Activated B cell treated with CpG ODN at 0.5 μM for 24 hours (primary cell): ENCODE results near the gene CABP4. TPM values are rescaled to one million over a fixed set of nuclear protein-coding genes. Genes with fewer than 3 reads are reported as not detected.

ENCODE experiments used
- ATAC-seq: fragments of 200-7000 bp; cut with Tn5 transposase; one replicate; pipeline ENCODE4 v1.10.0; 2021; ENCODE audit warnings: low read depth, mild to moderate bottlenecking, moderate library complexity
- CTCF ChIA-PET: fragments of 350-600 bp; sonication (Branson Sonifier 250); formaldehyde crosslinking; loops from one replicate; lab custom pipeline; 2021; ENCODE audit warnings: antibody characterized with exemption; lab: Charles Lee
- POLR2A ChIA-PET: fragments of 350-600 bp; sonication (Branson Sonifier 250); formaldehyde crosslinking; loops from one replicate; lab custom pipeline; 2021; ENCODE audit warnings: antibody characterized with exemption; lab: Charles Lee
- DNase-seq: peaks from one replicate; pipeline ENCODE4 v3.0.0; 2022
- H3K27ac Mint-ChIP-seq: one replicate; pipeline ENCODE4 v1.8.0; 2020; ENCODE audit warnings: mixed read lengths
- H3K27me3 Mint-ChIP-seq: one replicate; pipeline ENCODE4 v1.8.0; 2021; ENCODE audit warnings: mixed read lengths
- H3K36me3 Mint-ChIP-seq: one replicate; pipeline ENCODE4 v1.8.0; 2021; ENCODE audit warnings: low read depth, mixed read lengths
- H3K4me1 Mint-ChIP-seq: one replicate; pipeline ENCODE4 v1.8.0; 2021; ENCODE audit warnings: mixed read lengths
- H3K4me3 Mint-ChIP-seq: one replicate; pipeline ENCODE4 v1.8.0; 2020; ENCODE audit warnings: mild to moderate bottlenecking, mixed read lengths
- H3K9me3 Mint-ChIP-seq: one replicate; pipeline ENCODE4 v1.8.0; 2020; ENCODE audit warnings: mixed read lengths
- CTCF ChIP-seq: fragments of 200-600 bp; IDR thresholded peaks from one replicate; pipeline ENCODE4 v1.8.0; 2022; ENCODE audit warnings: antibody characterized with exemption, mild to moderate bottlenecking
- intact Hi-C: fragments of 100-400 bp; cut with micrococcal nuclease; formaldehyde crosslinking; loops from one replicate; pipeline ENCODE4 v1.15.1; 2024
- total RNA-seq: library from RNA; stranded (reverse); gene quantifications from 2 replicates; pipeline ENCODE4 v1.2.3, GENCODE V29; 2022

Gene CABP4
- total RNA-seq, 1 donor from 2014 or later: 3.0 TPM

DNA sequence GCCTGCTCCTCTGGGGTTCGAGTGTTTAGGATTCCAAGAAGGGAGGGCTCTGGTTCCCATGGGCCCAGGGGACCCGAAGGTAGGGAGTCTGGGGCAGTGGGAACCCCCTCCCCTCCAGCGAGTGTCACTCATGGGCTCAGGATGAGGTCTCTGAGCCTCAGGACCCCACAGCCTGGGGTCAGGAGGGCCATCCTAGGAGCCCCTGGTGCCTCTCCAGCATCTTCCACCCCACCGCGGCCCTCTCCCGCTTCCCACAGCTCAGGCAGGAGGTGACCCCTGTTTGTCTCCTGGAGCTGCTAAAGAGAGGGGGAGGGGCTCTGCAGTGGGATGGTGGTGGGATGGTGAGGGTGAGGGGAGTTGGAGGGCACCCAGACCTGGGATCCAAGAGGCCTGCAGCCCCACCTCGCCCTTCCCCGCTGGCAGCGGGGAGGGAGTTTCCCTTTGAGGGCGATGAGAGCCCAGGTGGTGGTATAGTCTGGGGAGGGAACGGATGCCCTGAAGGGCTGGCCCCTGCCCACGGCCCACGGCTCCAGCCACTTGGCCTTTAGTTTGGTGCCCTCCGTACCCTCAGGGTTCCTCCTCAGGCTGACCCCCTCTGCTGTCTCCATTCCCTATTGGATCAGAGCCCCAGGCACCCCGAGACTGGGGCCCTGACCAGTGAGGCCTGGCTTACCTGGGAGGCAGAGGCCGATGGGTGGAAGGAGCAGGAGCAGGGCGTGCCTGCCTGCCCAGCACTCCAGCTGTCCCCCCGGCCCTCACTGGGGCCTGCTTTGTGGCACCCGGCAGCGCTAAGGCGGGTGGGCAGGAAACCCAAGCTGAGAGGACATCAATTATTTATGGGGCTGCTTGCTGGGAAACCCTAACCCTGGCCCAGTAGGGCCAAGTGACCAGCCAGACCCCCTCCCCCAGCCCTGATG, 1.1 kb upstream of the CABP4 start:
- H3K9me3 Mint-ChIP-seq: no peaks in the 10 kb centered on the region
- H3K36me3 Mint-ChIP-seq: no peaks in the 10 kb centered on the region
- H3K27ac Mint-ChIP-seq: no peak overlapping the region
- H3K4me1 Mint-ChIP-seq: peaks cover 51% of the 10 kb centered on the region
- ATAC-seq: peak; percentile 41
- H3K4me3 Mint-ChIP-seq: no peak overlapping the region
- ChIA-PET CTCF (no interaction called here), POLR2A (interaction anchor here (1.0 to 33.4 kb wide), 3 partner anchors 15 to 47 kb away, joined by 3 to 1417 read pairs (median 3); partner anchors contain the start of genes CORO1B, PTPRCAP, RPS6KB2 and TMEM134)
- intact Hi-C loops: no loop called here
- no peak for TF ChIP-seq CTCF
- no peak for DNase-seq
- no peaks in the 10 kb centered on the region for H3K27me3 Mint-ChIP-seq

- Mint-ChIP-seq H3K27me3 (no peaks in the 10 kb centered on the region), H3K36me3 (no peaks in the 10 kb centered on the region), H3K27ac (no peak overlapping the region), H3K4me3 (no peak overlapping the region), H3K4me1 (peaks cover 52% of the 10 kb centered on the region), H3K9me3 (no peaks in the 10 kb centered on the region)
- ChIA-PET CTCF (no interaction called here), POLR2A (interaction anchor here (0.6 to 33.4 kb wide), 5 partner anchors 12 to 69 kb away, joined by 4 to 1417 read pairs (median 5); partner anchors contain the start of genes CORO1B, PTPRCAP, RPS6KB2 and TBC1D10C)
- ATAC-seq: no peak
- no peak for TF ChIP-seq CTCF
- DNase-seq: no peak
- intact Hi-C loops: no loop called here
These were observed 1.0 kb downstream of the CABP4 start for GRCh38 chr11:67456068-67456705.

DNA sequence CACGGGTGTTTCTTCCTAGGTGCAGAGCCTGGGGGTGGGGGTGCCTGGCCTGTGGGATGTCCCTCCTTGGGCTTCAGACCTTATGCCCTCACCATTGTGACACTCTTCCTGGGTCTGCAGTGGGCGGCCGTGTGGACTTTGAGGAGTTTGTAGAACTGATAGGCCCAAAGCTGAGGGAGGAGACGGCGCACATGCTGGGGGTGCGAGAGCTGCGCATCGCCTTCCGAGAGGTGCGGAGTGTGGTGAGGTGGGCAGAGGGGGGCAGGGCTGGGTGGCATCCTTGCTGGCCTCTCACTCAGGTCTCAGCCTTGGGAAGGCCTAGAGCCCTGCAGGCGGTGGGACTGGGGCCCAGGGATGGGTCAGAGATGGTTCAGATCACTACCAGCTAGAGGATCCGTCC, 2.3 kb downstream of the CABP4 start:
- no peaks in the 10 kb centered on the region for H3K36me3 Mint-ChIP-seq
- no peak for ATAC-seq
- peak overlapping the region; percentile 84 for H3K27ac Mint-ChIP-seq
- H3K9me3 Mint-ChIP-seq: no peaks in the 10 kb centered on the region
- POLR2A ChIA-PET: interaction anchor here (3.9 to 33.4 kb wide), 3 partner anchors 12 to 29 kb away, joined by 15 to 1417 read pairs (median 32); partner anchors contain the start of genes CORO1B, PTPRCAP, RPS6KB2 and TMEM134
- H3K27me3 Mint-ChIP-seq: no peaks in the 10 kb centered on the region
- intact Hi-C loops: no loop called here
- peaks cover 53% of the 10 kb centered on the region for H3K4me1 Mint-ChIP-seq
- CTCF ChIA-PET: interaction anchor here (1.5 kb wide), 1 partner anchor 20 kb away, joined by 3 read pairs; the partner anchor contains the start of gene PTPRCAP
- no peak for DNase-seq
- peak overlapping the region; percentile 13 for H3K4me3 Mint-ChIP-seq
- TF ChIP-seq CTCF: no peak

- ChIA-PET CTCF (interaction anchor here (1.5 kb wide), 1 partner anchor 21 kb away, joined by 3 read pairs; the partner anchor contains the start of gene PTPRCAP), POLR2A (interaction anchor here (0.5 to 33.4 kb wide), 7 partner anchors 11 to 116 kb away, joined by 3 to 1417 read pairs (median 15); partner anchors contain the start of genes CORO1B, PPP1CA, PTPRCAP and RPS6KB2)
- Mint-ChIP-seq H3K9me3 (no peaks in the 10 kb centered on the region), H3K4me1 (peaks cover 57% of the 10 kb centered on the region), H3K36me3 (no peaks in the 10 kb centered on the region), H3K27me3 (no peaks in the 10 kb centered on the region), H3K27ac (peak overlapping the region; percentile 98), H3K4me3 (no peak overlapping the region)
- no peak for TF ChIP-seq CTCF
- ATAC-seq (no peak), DNase-seq (no peak)
- intact Hi-C loops: no loop called here
These were observed 3.1 kb downstream of the CABP4 start for GRCh38 chr11:67458266-67458665.
